ENCODE data around the gene IL18BP.

DNA sequence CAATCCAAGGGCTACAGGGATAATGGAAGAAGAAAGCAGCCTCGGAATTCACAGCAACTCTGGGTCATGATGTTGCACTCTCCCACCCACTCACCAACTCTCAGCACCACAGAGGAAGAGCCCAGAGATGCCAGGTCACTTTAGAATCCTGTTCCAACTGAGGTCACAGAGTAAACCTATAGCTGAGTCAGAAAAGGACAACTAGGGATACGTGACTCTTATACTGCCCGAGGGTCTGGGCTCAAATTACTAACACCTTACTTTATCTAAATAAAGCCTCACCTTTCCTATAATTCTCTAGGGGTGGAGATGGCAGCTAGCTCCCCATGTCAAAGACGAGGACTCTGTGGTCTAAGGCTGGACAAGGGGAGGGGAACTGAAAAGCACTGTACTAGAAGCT is 24.6 kb downstream of the IL18BP start:
- TF ChIP-seq, protein P1, sequence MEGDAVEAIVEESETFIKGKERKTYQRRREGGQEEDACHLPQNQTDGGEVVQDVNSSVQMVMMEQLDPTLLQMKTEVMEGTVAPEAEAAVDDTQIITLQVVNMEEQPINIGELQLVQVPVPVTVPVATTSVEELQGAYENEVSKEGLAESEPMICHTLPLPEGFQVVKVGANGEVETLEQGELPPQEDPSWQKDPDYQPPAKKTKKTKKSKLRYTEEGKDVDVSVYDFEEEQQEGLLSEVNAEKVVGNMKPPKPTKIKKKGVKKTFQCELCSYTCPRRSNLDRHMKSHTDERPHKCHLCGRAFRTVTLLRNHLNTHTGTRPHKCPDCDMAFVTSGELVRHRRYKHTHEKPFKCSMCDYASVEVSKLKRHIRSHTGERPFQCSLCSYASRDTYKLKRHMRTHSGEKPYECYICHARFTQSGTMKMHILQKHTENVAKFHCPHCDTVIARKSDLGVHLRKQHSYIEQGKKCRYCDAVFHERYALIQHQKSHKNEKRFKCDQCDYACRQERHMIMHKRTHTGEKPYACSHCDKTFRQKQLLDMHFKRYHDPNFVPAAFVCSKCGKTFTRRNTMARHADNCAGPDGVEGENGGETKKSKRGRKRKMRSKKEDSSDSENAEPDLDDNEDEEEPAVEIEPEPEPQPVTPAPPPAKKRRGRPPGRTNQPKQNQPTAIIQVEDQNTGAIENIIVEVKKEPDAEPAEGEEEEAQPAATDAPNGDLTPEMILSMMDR (IDR thresholded peaks at IDR 0.05) = no peak
- TF ChIP-seq EZH2 (IDR thresholded peaks at IDR 0.05; ENCODE audit: borderline replicate concordance, insufficient read depth, low read depth, low read length, poor library complexity, severe bottlenecking) = no peak

Measured in B cell (primary cell).